GM19452 (cell line): ENCODE measurements around the gene CLSTN2.

ENCODE experiments used
- ATAC-seq: cut with Tn5 transposase; IDR thresholded peaks from one replicate; pipeline ENCODE4 v1.9.1; 2021; ENCODE audit not compliant: unreplicated experiment

Gene CLSTN2

DNA sequence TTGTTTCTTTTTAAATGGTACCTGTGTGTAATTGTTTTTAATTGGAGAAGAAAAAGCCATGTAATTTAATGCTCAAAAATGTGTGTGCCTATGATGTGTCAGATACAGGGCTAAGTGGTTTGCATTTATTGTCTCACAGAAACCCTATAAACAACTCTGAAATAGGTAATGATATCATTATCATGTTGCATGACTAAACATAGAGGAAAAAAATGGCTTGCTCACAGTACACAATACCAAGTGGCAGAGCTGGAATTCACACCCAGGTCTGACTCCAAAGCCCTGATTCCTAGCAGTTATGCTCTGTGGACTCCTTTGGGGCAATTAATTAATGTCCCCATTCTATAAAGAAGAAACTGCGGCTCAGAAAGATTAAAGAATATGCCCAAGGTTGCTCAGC, 505.5 kb downstream of the CLSTN2 start:
- ATAC-seq: no peak

DNA sequence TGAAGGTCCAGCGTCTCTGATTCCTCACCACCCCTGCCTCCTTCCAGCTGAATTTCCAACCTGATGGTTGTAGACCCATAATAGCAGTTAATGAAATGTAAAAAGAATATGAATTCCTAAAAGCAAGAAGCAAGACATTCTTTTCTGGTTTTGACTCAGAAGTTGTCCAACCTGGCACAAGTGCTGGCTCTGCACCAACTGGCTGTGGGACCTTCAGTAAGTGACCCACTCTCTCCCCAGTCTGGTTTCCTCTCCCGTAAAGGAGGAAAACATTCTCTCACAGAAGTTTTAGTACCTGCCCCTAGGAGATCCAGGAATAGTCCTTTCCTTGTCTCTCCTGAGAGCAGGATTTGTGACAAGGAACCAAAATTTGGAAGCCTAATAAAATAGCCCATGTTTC, 506.0 kb downstream of the CLSTN2 start:
- no peak for ATAC-seq

- ATAC-seq: no peak
Observed at GRCh38 chr3:140442621-140443020, 507.6 kb downstream of the CLSTN2 start.

DNA sequence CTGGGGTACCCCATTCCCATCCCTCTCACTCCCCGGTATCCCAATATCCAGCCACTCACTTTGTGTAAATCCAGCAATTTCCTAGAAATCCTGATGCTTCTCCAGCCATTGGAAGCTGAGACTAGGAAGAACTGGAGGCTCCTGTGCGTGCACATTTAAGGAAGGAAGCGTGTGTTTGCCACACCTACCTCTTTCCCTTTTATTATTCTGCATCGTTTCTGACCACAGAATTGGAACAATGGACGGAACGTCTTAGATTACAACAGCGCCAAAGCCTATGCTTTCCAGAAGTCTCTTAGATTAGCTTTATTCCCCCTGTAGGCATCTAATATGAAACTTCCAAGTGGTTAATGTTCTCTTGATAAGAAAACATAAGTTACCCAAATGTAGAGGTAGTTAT, 508.1 kb downstream of the CLSTN2 start:
- ATAC-seq: no peak

GRCh38 chr3:140443806-140444205, 508.8 kb downstream of the CLSTN2 start:
- no peak for ATAC-seq

DNA sequence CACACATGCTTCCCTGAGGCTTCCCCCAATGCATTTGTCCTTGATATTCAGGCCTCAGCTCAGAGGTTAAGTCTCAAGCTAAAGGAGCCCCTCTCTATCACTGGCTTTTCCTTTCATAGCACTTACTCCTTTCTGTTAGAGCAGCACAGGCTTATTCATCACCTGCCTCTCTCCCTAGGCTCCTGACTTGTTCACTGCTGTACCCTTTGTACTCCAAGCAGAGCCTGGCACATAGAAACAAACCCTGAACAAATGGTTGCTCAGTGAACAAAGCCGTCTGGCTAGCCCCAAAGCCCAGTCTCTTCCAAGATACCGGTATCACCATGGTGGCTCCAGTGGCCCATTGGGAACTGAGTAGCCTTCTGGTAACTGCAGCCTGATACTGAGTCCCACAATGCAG, 511.7 kb downstream of the CLSTN2 start:
- ATAC-seq: no peak

DNA sequence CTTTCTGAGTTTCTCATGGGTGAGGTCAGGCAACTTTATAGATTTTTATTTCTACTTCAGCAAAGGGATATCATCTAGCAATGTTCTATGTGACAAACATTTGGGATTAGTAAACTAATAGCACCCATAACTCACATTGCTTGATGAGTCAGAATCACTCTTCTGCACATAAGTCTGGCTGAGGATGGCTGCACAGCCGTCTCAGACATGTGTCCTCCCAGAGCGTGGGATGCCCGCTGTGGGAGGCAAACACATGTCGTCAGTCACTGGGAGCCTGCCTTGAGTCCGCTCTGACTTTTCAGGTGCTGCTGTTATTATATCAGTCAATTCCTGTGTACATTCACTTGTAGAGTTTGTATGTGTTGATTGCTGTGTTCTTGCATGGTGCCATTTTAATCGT, 512.2 kb downstream of the CLSTN2 start:
- no peak for ATAC-seq

- ATAC-seq: no peak
Observed at GRCh38 chr3:140448001-140448400, 513.0 kb downstream of the CLSTN2 start.

DNA sequence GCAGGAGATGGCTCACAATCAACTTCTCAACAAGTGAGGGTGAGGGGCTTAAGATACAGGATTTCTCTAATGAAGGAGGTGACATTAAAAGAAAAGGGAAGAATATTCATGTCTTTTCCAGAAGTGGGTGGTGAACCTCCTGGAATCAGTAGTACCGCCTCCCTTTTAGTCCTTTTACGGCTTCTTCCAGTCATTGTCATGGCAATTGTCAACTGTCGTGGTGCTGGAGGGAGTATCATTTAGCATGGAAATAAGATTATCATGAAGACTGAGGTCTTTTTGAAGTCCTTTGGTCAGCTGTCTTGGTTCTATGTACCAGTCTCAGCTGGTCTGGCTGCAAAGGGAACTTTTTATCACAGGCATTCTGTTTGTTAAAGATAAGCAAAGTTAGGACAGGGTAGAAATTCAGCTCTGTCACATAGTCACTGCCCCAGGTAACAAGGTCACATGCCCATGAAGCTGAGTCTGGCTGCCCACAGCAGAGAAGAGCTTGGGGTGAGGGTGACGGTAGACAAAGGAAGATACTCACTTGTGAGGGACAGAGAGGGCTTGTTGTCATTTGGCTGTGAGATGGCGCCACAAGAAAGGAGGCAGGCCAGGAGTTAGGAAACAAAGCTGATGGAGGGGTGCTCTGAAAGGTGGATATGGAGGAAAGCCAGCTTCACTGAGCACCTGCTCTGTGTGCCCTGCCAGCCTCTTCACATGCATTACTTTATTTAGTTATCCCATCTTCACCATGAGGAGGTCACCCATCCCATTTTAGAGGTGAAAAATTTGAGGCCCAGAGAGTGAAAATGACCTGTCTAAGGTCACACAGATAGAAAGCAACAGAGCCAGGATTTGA, 514.6 kb downstream of the CLSTN2 start:
- ATAC-seq: no peak

DNA sequence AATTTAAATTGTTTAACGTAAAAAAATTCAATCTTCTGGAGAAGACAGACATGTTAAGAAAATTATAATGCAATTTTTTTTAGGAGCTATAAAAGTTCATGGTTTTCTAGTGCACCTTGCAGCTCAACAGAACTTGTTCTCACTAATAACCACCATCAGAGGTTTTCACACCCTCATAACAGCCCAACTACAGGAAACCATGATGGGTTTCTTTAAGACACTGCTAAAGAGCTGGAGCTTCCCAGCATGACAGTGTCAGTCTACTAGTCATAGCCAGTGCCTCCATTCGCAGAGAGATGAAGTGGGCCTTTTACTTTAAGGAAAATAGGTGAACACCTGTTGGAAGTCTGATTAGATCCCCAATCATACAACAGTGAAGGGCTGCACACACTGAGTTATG, 518.8 kb downstream of the CLSTN2 start:
- no peak for ATAC-seq

DNA sequence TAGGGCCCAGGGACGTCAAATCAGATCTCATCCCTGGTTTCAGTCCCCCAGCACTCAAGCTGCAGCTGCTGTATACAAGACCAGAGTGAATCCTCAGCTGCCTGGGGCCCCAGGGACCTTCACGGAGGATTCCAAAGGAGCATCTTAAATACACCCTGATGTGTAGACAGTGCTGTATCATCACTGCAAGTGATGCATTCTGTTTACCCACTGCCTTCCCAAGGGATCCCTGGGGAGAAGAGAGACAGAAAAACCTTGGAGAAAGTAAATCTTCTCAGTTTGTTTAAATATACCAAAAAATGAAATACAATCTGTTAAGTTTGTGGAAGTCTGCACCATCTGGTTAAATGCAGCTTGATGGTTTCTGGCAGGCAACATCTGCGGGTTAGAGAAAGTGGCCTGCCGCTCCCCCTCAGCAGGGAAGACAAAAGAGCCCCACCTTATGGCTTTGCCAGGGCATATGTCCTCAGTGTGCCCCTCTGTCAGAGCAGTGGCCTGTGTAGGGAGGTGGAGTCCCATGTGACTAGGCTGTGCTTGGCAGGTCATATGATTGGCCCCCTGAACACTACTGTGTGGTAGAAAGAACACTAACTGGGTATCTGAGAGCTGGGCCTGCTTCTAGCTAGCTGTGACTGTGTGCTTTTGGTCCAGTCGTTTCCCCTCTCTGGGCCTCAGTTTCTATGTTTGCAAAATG, 520.7 kb downstream of the CLSTN2 start:
- no peak for ATAC-seq

- no peak for ATAC-seq
Observed at GRCh38 chr3:140456974-140457373, 522.0 kb downstream of the CLSTN2 start.

DNA sequence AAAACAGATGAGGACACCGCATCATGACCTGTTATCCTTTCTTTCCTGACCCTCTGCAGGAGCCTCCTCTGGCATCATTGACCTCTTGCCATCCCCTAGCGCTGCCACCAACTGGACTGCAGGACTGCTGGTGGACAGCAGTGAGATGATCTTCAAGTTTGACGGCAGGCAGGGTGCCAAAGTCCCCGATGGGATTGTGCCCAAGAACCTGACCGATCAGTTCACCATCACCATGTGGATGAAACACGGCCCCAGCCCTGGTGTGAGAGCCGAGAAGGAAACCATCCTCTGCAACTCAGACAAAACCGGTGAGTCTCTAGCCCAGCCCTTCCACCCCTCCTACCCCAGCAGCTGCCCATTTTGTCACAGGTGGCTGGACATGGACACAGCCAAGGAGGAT, 524.5 kb downstream of the CLSTN2 start:
- no peak for ATAC-seq

- ATAC-seq: no peak
Observed at GRCh38 chr3:140461250-140461649, 526.3 kb downstream of the CLSTN2 start.

GRCh38 chr3:140463355-140463754, 528.4 kb downstream of the CLSTN2 start:
- ATAC-seq: no peak

DNA sequence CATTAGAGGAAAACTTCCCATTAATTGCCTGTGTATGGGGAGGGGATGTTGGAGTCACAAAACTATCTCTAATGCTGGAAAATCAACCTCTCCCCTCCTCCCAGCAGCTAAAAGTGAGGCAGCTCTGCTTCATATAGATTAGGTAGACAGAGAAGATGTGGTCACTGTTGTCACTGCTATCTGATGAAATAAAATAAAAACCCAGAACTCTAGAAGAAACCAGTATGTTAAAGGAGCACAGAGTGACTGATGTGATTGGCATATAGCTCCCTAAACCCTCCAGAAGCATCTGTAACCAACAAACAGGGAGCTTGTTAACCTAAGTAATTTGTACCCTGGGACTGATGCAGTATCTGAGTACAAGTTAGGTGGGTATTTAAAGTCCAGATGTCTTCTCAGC, 531.0 kb downstream of the CLSTN2 start:
- no peak for ATAC-seq

DNA sequence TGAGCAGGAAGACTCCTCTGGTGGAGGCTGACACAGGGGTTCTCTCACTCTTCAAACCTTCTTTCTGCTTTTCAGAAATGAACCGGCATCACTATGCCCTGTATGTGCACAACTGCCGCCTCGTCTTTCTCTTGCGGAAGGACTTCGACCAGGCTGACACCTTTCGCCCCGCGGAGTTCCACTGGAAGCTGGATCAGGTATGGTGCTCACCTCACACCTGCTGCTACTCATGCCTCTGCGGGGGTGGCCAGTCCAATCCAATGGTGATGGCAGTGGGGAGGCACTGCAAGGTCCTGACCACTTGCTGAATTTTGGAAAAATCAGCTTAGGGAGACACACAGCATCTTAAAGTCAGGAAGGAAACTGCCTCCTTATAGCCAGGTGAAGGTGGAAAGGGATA, 531.5 kb downstream of the CLSTN2 start:
- no peak for ATAC-seq

DNA sequence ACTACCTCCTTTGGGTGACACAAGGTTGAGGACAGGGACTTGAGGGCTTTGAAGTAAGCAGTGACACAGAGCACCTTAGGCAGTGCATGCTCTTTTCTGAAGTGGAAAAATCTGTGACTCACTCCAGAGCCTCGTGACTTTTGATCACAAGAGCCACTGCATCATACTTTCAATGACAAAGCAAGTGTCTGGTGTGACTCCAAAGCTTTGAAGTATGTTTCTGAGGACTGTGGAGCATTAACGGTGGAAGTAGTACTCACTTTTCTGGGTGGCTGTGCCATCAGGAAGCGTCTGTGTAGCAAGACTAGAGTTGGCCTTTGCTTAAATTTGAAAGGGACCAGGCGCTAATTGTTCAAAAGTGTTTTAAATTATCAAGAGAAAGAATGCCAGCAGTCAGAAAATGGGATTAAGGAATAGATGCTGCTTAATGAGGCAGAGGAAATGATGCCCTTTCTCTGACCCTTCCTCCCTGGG, 532.2 kb downstream of the CLSTN2 start:
- no peak for ATAC-seq

GRCh38 chr3:140467796-140468315, 532.9 kb downstream of the CLSTN2 start:
- ATAC-seq: no peak

- ATAC-seq: no peak
Observed at GRCh38 chr3:140468407-140468806, 533.4 kb downstream of the CLSTN2 start.

GRCh38 chr3:140469491-140469890, 534.5 kb downstream of the CLSTN2 start:
- no peak for ATAC-seq

- no peak for ATAC-seq
Observed at GRCh38 chr3:140470211-140470610, 535.2 kb downstream of the CLSTN2 start.
